Epithelial cell of proximal tubule (primary cell): ENCODE measurements around the gene SYNDIG1L. TPM values are rescaled to one million over a fixed set of nuclear protein-coding genes. Genes with fewer than 3 reads are reported as not detected.
"Not testable (repeated sequence)": the region's sequence is repeated elsewhere in the genome, so short reads cannot be mapped to it uniquely, and the experiment has no call there.

Experiments
- DNase-seq: peaks from one replicate; pipeline ENCODE4 v3.0.0-alpha.2; 2011; ENCODE audit warnings: low read depth
- H3K4me3 ChIP-seq: 2 replicates; pipeline ENCODE4 v1.5.1; 2011; ENCODE audit warnings: low read depth, mild to moderate bottlenecking, low read length
- CTCF ChIP-seq: conservative IDR thresholded peaks from 2 replicates; pipeline ENCODE4 v1.5.1; 2012; ENCODE audit warnings: low read depth, mild to moderate bottlenecking, low read length
- total RNA-seq: library from RNA; depleted of rRNA; stranded (reverse); fragments of >200 nt; gene quantifications from 2 replicates; pipeline ENCODE4 v1.2.3, GENCODE V29; 2015

The SYNDIG1L gene
- total RNA-seq, 1 donor from 2014 or later = not detected

- no peak for DNase-seq
- H3K4me3 ChIP-seq = no peak overlapping the region
- TF ChIP-seq CTCF = no peak
Observed at GRCh38 chr14:74400031-74400685, 25.9 kb downstream of the SYNDIG1L start.

GRCh38 chr14:74395094-74395493 lies 30.9 kb downstream of the SYNDIG1L start:
- DNase-seq = no peak
- H3K4me3 ChIP-seq = no peak overlapping the region
- TF ChIP-seq CTCF = no peak

GRCh38 chr14:74394549-74394948 lies 31.5 kb downstream of the SYNDIG1L start:
- no peak overlapping the region for H3K4me3 ChIP-seq
- DNase-seq = peak; percentile 20
- no peak for TF ChIP-seq CTCF

- TF ChIP-seq CTCF = no peak
- no peak for DNase-seq
- no peak overlapping the region for H3K4me3 ChIP-seq
Observed at GRCh38 chr14:74392616-74393570, 33.1 kb downstream of the SYNDIG1L start.

- no peak for DNase-seq
- no peak for TF ChIP-seq CTCF
Observed at GRCh38 chr14:74391479-74391878, 34.5 kb downstream of the SYNDIG1L start.

GRCh38 chr14:74390505-74390904 lies 35.5 kb downstream of the SYNDIG1L start:
- H3K4me3 ChIP-seq, DNase-seq: not testable (repeated sequence)

More at GRCh38 chr14:74391479-74391878, 34.5 kb downstream of the SYNDIG1L start:
- H3K4me3 ChIP-seq = no peak overlapping the region

- no peak for DNase-seq
- TF ChIP-seq CTCF = no peak
- H3K4me3 ChIP-seq = no peak overlapping the region
Observed at GRCh38 chr14:74389980-74390379, 36.0 kb downstream of the SYNDIG1L start.
